HepG2 (cell line): ENCODE results near the gene LEFTY2. TPM values are rescaled to one million over a fixed set of nuclear protein-coding genes. Genes with fewer than 3 reads are reported as not detected.

ENCODE experiments used
- ATAC-seq: fragments of 200-7000 bp; cut with Tn5 transposase; 3 replicates; pipeline ENCODE4 v1.9.1; 2020; ENCODE audit warnings: mild to moderate bottlenecking, moderate library complexity
- BruUV-seq: library from RNA; stranded (reverse); fragments of 400-500 nt; replicated peaks from 2 replicates; lab custom pipeline; 2021; lab: Mats Ljungman, UMichigan
- CTCF ChIA-PET: fragments of 300-600 bp; formaldehyde crosslinking; extraction: SDS; loops from one replicate; lab custom pipeline; 2021; ENCODE audit warnings: low total read pairs, inconsistent platforms, low intra/inter-chr PET ratio; lab: Yijun Ruan, JAX
- POLR2A ChIA-PET: fragments of 350-600 bp; sonication (Branson Sonifier 250); formaldehyde crosslinking; loops from one replicate; lab custom pipeline; 2020; ENCODE audit warnings: antibody characterized with exemption, inconsistent platforms; lab: Yijun Ruan, JAX
- DNase-seq: peaks from one replicate; pipeline ENCODE4 v3.0.0-alpha.2; 2015; ENCODE audit warnings: low spot score
- FAIRE-seq: peaks from 3 replicates; lab custom pipeline; 2011; peaks lifted over from hg19 to GRCh38; lab: Jason Lieb, UNC
- H2AFZ ChIP-seq: one replicate; pipeline ENCODE4 v1.6.1; 2011; ENCODE audit warnings: low read length, inconsistent platforms
- H3K27ac ChIP-seq: fragments of 300-600 bp; 3 replicates; pipeline ENCODE4 v1.8.0; 2011; ENCODE audit warnings: mixed run types, mild to moderate bottlenecking, mixed read lengths, low read length, inconsistent platforms; ENCODE audit not compliant: insufficient read depth; ENCODE audit errors: extremely low read length
- H3K27me3 ChIP-seq, 2 experiments: fragments of 200-600 bp in 1 of 2; 2 replicates in 1 of 2; 3 replicates in 1 of 2; pipeline versions ENCODE4 v1.6.0 to v1.8.0; 2011; ENCODE audit warnings: low read length in 2 of 2, mild to moderate bottlenecking in 2 of 2, moderate library complexity in 2 of 2, inconsistent platforms in 1 of 2; ENCODE audit not compliant: insufficient read depth in 2 of 2, control insufficient read depth in 1 of 2
- H3K36me3 ChIP-seq, 2 experiments: fragments of 200-600 bp in 1 of 2; replicated peaks in 1 of 2; 2 replicates in 1 of 2; 3 replicates in 1 of 2; pipeline versions ENCODE4 v1.5.1 to v1.8.0; 2011; ENCODE audit warnings: low read length in 2 of 2, inconsistent platforms in 1 of 2; ENCODE audit not compliant: insufficient read depth in 2 of 2, control insufficient read depth in 1 of 2
- H3K4me1 ChIP-seq: 2 replicates; pipeline ENCODE4 v1.5.1; 2012; ENCODE audit warnings: low read length, inconsistent platforms; ENCODE audit not compliant: insufficient read depth
- H3K4me2 ChIP-seq: 2 replicates; pipeline ENCODE4 v1.6.0; 2011; ENCODE audit warnings: low read depth, low read length, inconsistent platforms
- H3K4me3 ChIP-seq, 3 experiments: fragments of 200-600 bp in 1 of 3; sonication (generic), shearing (Covaris generic) in 1 of 3; replicated peaks in 1 of 3; 2 replicates each; pipeline ENCODE4 v1.5.1; 2011 to 2016; ENCODE audit warnings: low read length in 3 of 3, inconsistent platforms in 2 of 3, low read depth in 2 of 3, mild to moderate bottlenecking in 2 of 3, control low read depth in 1 of 3, mixed read lengths in 1 of 3; ENCODE audit not compliant: insufficient read depth in 1 of 3
- H3K79me2 ChIP-seq: one replicate; pipeline ENCODE4 v1.6.1; 2011; ENCODE audit warnings: low read length, inconsistent platforms; ENCODE audit not compliant: insufficient read depth
- H3K9ac ChIP-seq: 2 replicates; pipeline ENCODE4 v1.6.0; 2011; ENCODE audit warnings: mild to moderate bottlenecking, low read depth, low read length, inconsistent platforms; ENCODE audit not compliant: insufficient read depth
- H3K9me3 ChIP-seq: 2 replicates; pipeline ENCODE4 v1.5.1; 2012; ENCODE audit warnings: mild to moderate bottlenecking, low read length
- H4K20me1 ChIP-seq: 2 replicates; pipeline ENCODE4 v1.6.0; 2011; ENCODE audit warnings: inconsistent platforms, mild to moderate bottlenecking, low read length, moderate library complexity; ENCODE audit not compliant: insufficient read depth
- CBX2 ChIP-seq, 2 experiments: fragments of 200-600 bp in 1 of 2; sonication (generic); formaldehyde crosslinking in 1 of 2; IDR thresholded peaks; 2 replicates each; pipeline versions ENCODE4 v1.7.0 to v1.8.1; 2018 to 2022; ENCODE audit warnings: low read depth in 2 of 2, low read length in 1 of 2, mild to moderate bottlenecking in 1 of 2, missing genetic modification reagents in 1 of 2
- DNMT3B ChIP-seq: conservative IDR thresholded peaks from 2 replicates; pipeline ENCODE4 v1.6.1; 2016; ENCODE audit warnings: missing biosample characterization, control low read depth
- GTF3A ChIP-seq: sonication (generic); formaldehyde crosslinking; conservative IDR thresholded peaks from 2 replicates; pipeline ENCODE4 v1.4.0; 2020; ENCODE audit warnings: mild to moderate bottlenecking, missing genetic modification reagents
- MZF1 ChIP-seq: sonication (generic); formaldehyde crosslinking; IDR thresholded peaks from 2 replicates; pipeline ENCODE4 v1.8.1; 2023; ENCODE audit warnings: mild to moderate bottlenecking, missing genetic modification reagents, borderline replicate concordance
- RAD51 ChIP-seq: fragments of 450-650 bp; IDR thresholded peaks from 2 replicates; pipeline ENCODE4 v1.6.1; 2016; ENCODE audit warnings: borderline replicate concordance
- REL ChIP-seq: sonication (generic); formaldehyde crosslinking; conservative IDR thresholded peaks from 2 replicates; pipeline ENCODE4 v1.8.0; 2022; ENCODE audit warnings: mild to moderate bottlenecking, missing genetic modification reagents, moderate library complexity
- ZEB1 ChIP-seq: IDR thresholded peaks from 2 replicates; pipeline ENCODE4 v1.6.1; 2012; ENCODE audit warnings: mild to moderate bottlenecking, low read depth, inconsistent platforms; ENCODE audit not compliant: insufficient replicate concordance
- ZNF232 ChIP-seq: sonication (generic); formaldehyde crosslinking; IDR thresholded peaks from 2 replicates; pipeline ENCODE4 v1.4.0; 2020; ENCODE audit warnings: missing genetic modification reagents, borderline replicate concordance
- ZNF34 ChIP-seq: sonication (generic); formaldehyde crosslinking; IDR thresholded peaks from 2 replicates; pipeline ENCODE4 v1.4.0; 2020; ENCODE audit warnings: mild to moderate bottlenecking, missing genetic modification reagents, borderline replicate concordance
- WGBS: methylation state at CpG from one replicate; pipeline ENCODE4 v1.1.6; 2017; ENCODE audit warnings: low lambda C conversion rate; 5-methylcytosine and 5-hydroxymethylcytosine counted together
- in situ Hi-C: cut with HindIII; loops from 2 replicates; pipeline ENCODE4 v1.10.0; 2017; ENCODE audit warnings: low pct_unique_long_range_greater_than_20kb; ENCODE audit not compliant: extremely low pct_ligation_motif_present
- intact Hi-C: fragments of 100-400 bp; cut with micrococcal nuclease; formaldehyde crosslinking; loops from one replicate; pipeline ENCODE4 v1.10.0; 2022; ENCODE audit not compliant: unreplicated experiment
- polyA plus RNA-seq, 8 experiments: library from polyadenylated mRNA; depleted of rRNA in 3 of 8; stranded (reverse) in 7 of 8; unstranded in 1 of 8; fragments of >200 nt; fragmentation: Illumina TruSeq in 4 of 8; extraction: Trizol in 4 of 8; gene quantifications; 2 replicates each; pipeline versions ENCODE4 v1.2.1 to v1.2.3, GENCODE V29; 2011 to 2016; ENCODE audit warnings: low read depth in 4 of 8, missing spikeins in 1 of 8, mixed read lengths in 1 of 8; ENCODE audit not compliant: insufficient read depth in 1 of 8
- total RNA-seq, 5 experiments: library from RNA; depleted of rRNA; stranded (reverse); fragments of >200 nt; fragmentation: Illumina TruSeq; extraction: Trizol; gene quantifications; 2 replicates each; pipeline ENCODE4 v1.2.3, GENCODE V29; 2016; ENCODE audit warnings: low read depth in 1 of 5

LEFTY2 gene
- total and polyA plus RNA-seq, 2 of the 13 experiments (the other 11 are each of a cell fraction or from before 2014, with no cell fraction given): 0.13 to 0.33 TPM

GRCh38 chr1:225946803-225947202 is 5.8 kb upstream of the LEFTY2 start:
- Histone ChIP-seq H3K4me3 (no peak overlapping the region), H3K9me3 (no peaks in the 10 kb centered on the region), H3K4me2 (no peak overlapping the region), H4K20me1 (no peaks in the 10 kb centered on the region), H2AFZ (no peak overlapping the region), H3K36me3 (no peaks in the 10 kb centered on the region), H3K27ac (no peak overlapping the region), H3K9ac (no peak overlapping the region), H3K4me1 (peaks cover 37% of the 10 kb centered on the region), H3K27me3 (peaks cover 7 to 30% of the 10 kb centered on the region in 2 experiments; a peak in 4 of 5 replicates), H3K79me2 (no peaks in the 10 kb centered on the region)
- 78% methylated on average over 5 of the region's 5 CpGs for WGBS
- ChIA-PET CTCF (no interaction called here), POLR2A (no interaction called here)
- FAIRE-seq: no peak
- ATAC-seq: no peak
- intact Hi-C loops: no loop called here
- no peak for TF ChIP-seq REL (CRISPR knock-in tag)
- TF ChIP-seq GTF3A (CRISPR knock-in tag): no peak
- no peak for TF ChIP-seq ZNF34 (CRISPR knock-in tag)
- no peak for TF ChIP-seq ZNF232 (CRISPR knock-in tag)
- no peak for TF ChIP-seq ZEB1
- no peak for TF ChIP-seq CBX2 (IDR thresholded peaks at IDR 0.05; ENCODE audit: low read depth, low read length)
- TF ChIP-seq CBX2 (CRISPR knock-in tag; IDR thresholded peaks at IDR 0.05; ENCODE audit: low read depth): no peak
- BruUV-seq: no TSS peak
- in situ Hi-C loops: no loop called here
- no peak for DNase-seq

- 2% methylated on average over 4 of the region's 4 CpGs for WGBS
- Histone ChIP-seq H3K9ac (no peak overlapping the region), H3K4me2 (no peak overlapping the region), H3K79me2 (no peaks in the 10 kb centered on the region), H3K4me3 (no peak overlapping the region), H3K36me3 (no peaks in the 10 kb centered on the region), H3K27ac (no peak overlapping the region), H2AFZ (no peak overlapping the region), H4K20me1 (no peaks in the 10 kb centered on the region), H3K9me3 (no peaks in the 10 kb centered on the region), H3K27me3 (peaks cover 7 to 35% of the 10 kb centered on the region in 2 experiments; a peak in 4 of 5 replicates), H3K4me1 (peaks cover 40% of the 10 kb centered on the region)
- BruUV-seq: no TSS peak
- intact Hi-C loops: no loop called here
- no peak for TF ChIP-seq MZF1
- TF ChIP-seq DNMT3B (CRISPR knock-in tag): no peak
- no peak for TF ChIP-seq RAD51
- ChIA-PET POLR2A (interaction anchor here (2.0 kb wide), 1 partner anchor 22 kb away, joined by 6 read pairs; the partner anchor contains the start of gene PYCR2), CTCF (no interaction called here)
- FAIRE-seq: no peak
- DNase-seq: no peak
- ATAC-seq: no peak
- in situ Hi-C loops: no loop called here
Measured at GRCh38 chr1:225946082-225946620, 5.1 kb upstream of the LEFTY2 start.
